GM21447 (cell line): ENCODE data around the gene CCDC88C.

Experiments used
- ATAC-seq: cut with Tn5 transposase; IDR thresholded peaks from one replicate; pipeline ENCODE4 v1.9.1; 2021; ENCODE audit not compliant: unreplicated experiment

Gene CCDC88C

DNA sequence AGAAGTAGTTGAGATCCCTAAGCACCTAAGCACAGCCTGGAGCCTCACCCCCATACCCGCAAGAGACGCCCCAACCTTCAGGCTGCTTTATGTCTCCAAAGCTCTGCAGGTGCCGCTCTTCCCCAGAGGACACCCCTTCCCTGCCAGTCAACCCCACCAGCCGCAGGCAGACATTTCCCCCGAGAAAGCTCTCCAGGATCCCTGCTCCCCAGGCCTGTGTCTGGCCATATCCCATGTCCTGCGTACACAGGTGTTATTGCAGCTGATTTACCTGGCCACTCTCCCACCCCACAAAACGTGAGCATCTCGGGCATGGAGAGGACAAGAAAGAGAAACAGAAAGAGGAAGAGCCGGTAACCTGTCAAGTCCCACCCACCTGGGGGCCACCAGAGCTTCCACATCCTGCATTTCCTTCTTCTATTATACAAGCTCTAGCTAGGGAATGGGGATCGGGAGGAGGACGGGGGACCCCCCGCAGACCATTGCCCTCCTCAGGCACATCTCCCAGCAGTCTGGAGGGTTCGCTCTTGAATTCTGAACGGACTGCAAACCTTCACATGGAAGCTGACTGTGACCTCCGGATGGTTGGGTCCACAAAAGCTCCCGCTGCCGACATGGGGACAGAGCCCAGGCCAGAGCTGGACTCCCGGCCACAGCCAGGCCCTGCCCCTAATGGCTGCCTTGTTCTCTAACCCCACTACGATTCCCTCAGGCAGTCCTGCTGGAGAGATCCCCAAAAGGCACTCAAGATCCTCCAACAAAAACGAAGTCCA lies 17.6 kb downstream of the CCDC88C start:
- peak; percentile 41 for ATAC-seq

DNA sequence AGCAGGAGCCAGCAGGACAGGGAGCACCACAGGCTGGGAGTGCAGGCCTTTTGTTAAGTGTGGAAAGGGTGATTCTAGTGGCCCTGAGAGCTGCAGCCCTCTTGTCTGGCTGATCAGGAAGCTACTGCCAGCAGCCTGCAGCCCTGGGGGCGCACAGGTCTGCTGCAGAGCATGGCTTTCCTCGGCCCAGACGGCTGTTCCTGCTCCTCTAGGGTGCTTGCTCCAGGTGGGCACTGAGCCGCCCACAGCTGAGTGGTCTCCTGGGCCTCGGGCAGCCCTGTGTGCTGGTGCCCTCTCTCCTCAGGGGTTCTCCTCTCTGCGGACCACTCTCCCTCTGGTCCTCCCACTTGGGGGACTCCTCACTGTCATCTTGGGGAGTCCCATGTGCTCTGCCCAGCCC lies 18.9 kb downstream of the CCDC88C start:
- no peak for ATAC-seq

DNA sequence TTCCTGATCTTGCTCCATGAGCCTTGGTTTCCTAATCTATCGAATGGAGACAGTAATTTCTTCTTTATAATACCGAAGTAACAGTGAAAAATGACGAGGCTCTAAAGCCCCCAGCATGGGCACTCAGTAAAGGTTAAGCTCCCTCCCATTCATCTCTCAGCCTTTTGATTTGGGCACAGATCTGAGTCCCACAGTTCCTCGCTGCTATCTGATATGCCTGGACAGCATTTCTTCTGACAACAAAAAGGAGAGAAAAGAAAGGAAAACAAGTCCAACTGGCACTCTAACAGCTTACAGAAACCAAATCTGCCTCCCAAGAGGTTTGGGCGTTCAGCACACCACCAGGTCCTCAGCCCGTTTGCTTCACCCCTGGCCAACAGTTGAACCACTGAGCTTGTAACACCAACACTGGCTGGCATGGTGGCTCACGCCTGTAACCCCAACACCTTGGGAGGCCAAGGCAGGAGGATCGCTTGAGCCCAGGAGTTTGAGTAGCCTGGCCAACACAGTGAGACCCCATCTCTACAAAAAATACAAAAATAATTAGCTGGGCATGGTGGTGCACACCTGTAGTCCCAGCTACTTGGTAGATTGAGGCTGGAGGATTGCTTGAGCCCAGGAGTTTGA lies 19.5 kb downstream of the CCDC88C start:
- peak; percentile 1 for ATAC-seq

DNA sequence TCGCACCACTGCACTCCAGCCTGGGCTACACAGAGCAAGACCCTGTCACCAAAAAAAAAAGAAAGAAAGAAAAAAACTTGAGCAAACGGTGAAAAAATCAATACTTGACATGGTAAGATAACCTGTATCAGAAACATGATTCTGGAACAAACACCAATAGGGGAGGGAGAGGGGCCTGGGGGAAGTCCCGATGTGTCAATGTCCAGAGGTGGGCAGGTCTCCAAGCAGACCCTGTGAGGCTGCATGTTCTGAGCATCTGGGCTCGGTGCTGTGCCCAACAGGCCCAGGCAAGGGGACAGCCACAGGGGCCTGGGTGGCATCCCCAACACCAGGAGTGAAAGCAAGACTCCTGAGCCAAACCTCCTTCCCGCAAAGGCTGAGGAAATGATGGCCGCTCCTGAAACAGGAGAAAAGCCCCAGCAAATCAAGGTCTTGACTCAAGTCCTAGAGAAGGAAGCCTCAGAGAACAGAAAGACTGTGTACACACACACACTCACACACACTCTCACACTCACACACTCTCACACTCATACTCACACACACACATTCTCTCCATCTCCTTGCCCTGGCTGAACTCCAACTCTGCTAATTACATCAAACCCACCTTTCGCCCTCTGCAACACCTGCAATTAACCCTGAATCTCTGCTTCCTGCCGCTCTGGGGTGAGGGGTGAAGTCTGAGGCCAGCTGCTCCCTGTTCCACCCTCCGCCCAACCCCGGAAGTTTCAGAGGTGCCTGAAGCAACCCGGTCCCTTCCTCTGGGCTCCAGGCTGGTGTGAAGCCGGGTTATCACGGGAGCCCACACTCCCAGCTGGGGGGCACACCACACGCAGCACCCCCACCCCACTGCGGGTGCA lies 20.4 kb downstream of the CCDC88C start:
- ATAC-seq = peak; percentile 81

DNA sequence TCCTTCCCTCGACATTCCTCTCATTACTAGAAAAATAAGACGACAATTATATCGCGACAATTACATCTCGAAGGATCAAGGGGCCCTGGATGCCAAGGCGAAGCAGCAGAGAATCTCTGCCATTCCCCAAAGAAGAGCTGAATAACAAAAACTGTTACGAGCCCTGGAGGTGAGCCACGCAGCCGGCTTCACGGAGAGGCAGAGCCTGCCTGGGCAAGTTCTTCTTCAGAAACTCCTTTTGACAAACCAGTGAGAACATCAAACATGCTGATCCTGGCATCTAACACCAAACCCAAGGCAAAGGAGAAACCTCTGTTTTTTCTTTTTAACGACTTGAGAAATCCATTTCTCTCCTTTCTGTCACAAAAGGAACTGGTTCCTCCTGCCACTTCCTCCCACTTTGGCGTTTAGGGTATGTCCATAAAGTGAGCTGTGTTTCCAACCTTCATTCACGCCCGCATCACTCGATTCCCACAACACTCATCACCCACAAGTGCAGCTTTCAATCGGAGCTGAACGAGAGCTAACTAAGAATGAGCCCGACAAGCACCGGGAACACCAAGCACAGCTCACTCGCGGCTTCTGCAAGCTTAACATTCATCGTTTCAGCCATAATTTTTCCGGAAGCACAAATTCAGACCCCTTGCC lies 21.5 kb downstream of the CCDC88C start:
- no peak for ATAC-seq

DNA sequence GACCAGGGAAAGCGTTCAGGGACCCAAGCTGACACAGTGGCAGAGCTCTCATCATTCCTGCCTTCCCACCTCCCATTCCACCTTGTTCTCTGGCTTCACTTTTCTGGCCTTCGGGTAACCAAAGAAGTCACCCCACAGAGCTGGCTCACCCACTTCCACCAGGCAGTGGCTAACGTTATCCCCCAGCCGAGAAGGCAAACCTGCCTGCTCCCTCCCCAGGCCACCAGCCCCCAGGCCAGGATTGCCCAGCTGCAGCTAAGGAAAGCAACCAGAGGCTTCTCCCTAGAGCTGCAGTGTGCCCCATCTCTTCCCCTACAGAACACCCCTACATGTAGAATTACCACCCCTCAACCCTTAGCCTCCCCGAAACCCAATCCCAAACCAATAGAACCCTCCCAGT lies 22.2 kb downstream of the CCDC88C start:
- no peak for ATAC-seq

DNA sequence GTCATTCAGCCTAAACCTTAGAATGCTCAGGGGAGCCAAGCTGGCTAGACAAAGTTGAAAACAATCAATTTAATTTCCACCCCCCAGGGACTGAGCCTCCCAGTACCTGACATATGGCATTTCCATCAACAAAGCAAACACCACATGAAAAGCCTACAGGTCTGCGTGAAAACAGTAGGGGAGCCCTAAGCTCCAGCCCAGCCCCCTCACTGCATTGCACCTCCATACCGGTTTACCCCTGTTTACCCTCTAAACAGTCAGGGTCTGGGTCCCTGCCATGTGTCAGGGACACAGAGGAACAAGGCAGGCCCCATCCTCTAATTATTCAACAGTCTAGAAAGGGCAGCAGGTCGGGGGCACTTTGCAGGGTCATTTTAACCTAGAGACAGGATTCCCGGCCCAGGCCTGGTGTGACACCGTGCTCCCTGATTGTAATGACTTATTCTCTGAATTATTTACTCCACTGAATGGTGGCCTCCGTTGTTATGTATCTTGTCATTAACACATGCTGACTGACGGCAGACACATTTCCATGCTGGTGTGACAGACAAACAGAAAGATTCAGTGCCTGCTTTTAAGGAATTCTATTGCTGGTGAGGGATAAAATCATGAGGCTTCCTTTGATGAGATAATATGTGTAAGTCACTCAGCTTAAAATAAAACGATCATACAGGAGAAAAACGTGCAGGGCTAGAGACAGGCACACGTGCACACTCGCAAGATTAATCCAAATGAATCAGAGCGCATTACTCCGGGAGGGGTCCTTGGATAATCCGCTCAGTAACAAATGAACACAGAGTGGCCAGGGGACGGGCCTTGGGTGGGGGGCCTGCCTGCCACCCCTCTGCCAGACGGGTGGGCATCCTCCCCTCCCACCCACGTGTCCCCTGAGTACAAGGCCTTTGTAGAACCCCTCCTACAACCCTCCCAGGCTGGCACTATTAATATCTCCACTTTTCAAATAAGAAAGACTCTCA lies 23.2 kb downstream of the CCDC88C start:
- ATAC-seq = no peak

DNA sequence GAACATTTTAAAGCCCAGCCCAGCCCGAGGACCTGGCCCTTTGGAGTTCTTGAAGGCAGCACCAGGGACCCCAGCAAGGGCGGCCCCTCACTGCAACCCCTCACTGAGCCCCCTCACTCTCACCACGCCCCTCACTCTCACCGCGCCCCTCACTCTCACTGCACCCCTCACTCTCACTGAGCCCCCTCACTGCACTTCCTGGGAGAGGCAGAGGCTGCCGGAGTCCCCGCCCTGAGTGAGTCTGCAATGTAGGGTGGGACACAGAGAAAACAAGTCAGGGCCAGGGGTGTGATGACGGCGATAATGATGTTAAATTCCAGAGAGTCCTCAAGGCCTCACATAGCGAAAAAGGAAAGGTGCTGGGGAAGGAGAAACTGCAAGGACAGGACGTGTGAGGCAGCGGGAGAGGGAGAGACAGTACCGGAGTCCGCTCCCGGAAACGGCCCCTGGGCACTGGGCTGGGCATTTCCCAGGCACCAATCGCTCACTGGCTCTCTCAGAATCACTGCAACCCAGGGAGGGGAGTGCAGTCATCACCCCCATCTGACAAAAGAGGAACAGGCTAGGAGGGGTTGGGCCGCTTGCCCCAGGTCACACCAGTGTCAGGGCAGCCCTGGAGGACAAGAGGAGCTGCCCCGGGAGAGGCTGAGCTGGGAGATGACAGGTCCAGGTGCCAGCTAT lies 24.9 kb downstream of the CCDC88C start:
- no peak for ATAC-seq

DNA sequence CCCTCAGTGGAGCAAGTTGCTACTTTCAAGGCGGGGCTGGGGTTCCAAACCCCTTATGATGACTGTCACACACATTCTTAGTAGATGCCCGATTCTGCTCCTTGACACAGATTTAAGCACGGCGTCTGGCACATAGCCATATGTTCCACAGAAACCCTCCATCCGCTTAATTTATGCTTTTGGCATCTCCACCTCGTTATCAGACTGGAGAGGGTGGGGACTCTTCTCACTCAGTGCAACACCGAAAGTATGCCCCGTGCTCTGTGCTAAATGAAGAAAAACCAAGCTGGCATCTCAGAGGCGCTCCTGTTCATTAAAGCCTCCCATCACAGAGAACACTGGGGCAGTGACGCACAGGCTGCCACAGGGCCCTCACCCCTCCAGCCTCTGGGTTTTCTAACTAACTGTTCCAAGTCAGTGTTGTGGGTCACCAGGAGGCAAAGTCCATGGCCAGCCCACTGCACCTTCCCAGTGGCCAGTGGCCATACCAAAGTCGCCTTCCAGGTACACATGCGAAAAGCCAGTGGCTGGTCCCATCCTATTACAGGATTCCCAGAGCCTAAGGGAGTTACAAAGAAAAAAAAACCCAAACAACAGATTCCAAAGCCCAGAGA lies 27.3 kb downstream of the CCDC88C start:
- ATAC-seq = no peak

DNA sequence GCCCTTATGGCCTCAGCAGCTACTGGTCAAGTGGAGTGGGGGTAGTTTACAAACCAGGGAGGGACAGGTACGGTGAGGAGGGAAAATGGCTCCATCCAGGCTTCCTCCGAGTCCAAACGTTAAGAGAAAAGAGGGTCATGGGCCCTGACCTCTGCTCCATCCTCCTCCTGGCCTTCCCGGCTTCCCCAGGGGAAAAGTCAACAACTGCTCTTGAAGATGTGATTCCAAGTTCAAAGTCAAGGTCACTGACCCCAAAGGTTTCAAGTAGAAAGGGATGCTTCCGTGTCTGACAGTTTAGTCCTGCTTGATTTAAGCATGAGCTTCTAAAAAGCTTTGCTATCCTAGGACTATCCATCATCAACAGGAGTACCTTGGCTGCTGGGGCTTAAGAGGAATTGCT lies 28.5 kb downstream of the CCDC88C start:
- ATAC-seq = no peak

DNA sequence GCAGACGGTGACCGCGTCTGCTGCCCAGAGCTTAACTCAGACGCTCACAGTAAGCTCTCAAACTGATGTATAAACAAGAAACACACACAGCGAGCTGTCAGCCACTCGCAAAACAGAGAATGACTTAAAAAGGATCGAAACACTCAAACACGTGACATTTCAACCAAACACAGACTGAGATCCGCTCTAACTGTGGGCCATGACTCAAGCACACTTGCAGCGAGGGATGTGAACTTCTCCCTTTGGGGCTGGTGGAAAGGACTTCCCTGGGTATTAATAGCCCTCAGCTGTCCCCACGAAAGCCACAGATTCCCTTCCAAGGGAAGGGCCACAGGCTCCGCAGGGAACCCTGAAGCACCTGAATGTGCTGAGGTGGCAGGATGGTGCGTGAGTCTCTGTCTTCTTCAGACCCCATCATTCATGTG lies 29.1 kb downstream of the CCDC88C start:
- ATAC-seq = peak; percentile 74

DNA sequence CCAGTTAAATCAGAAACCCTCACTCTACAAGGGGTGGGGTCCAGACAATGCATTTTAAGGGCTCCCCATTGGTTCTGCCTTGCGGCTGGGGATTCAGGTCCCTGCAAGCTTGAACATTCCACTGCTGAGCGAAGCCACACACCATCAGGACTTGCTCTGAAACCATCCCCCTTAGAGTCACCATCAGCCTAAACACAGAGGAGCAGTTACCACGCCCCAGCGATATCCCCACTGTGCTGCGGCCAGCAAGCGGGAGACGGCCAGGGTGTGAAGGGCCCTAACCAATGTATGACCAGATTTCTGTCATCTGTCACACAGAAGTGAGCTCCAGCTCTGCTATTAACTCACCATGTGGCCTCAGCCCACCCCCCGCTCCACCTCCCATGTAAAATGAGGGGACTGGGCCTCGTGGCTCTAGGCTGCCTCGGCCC lies 29.7 kb downstream of the CCDC88C start:
- no peak for ATAC-seq

DNA sequence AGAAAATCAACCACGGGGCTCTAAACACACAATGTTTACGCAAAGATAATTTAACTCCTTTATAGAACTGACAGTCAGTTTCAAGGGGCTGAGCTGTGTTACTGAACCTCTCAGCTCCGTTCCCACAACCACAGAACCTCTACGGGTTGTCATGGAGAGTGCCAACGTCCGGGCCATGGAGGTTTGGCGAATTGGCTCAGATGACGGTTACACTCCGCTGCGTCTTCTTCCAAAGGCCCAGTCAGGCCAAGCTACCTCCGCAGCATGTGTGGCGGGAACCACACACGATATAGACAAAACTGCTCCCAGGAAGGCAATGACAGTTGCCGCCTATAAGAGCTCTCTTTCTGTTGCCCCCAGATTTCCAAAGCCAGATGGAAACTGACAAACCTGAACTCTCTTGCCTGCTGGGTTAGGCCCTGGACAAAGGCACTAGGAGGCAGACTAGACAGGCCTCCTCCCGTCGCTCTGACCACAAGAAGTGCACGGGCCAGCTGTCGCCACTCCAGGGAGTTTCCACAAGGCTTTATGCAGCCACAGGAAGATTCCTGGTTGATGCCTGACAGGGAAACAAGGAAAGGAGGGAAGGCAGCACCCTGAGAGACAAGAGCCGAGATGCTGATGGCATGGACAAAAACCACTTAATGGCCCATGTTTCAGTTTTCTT lies 30.3 kb downstream of the CCDC88C start:
- no peak for ATAC-seq

DNA sequence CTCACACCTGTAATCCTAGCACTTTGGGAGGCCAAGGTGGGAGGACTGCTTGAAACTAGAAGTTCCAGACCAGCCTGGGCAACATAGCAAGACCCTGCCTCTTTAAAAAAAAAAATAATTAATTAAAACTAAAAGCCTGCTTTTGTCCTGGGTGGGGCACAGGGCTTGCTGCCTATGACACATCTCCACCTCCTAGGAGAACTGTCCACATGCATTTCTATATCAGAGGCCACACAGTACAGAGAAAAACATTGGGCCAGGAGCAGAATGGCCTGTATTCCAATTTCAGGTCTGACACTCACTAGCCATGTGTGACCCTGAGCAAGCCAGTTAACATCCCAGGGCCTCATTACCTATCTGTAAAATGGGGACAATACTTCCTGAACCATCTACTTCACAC lies 31.9 kb downstream of the CCDC88C start:
- no peak for ATAC-seq

DNA sequence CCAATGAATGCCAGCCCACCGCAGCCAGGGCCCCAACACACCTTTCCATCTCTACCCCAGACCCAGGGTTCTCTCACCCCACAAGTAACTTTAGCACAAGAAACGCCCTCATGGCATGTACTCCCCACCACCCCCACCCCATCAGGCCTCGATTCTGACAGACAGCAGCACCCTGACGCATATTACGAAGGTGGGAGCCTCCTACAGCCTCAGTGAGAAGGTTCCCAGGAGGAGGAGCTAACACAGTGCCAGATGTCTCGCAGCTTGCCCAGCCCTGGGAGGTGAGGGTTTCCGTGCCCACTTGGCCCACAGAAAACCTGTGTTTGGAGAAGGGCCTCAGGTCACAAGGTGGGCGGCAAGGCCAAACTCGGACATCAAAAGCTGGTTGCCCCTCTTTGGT lies 32.4 kb downstream of the CCDC88C start:
- no peak for ATAC-seq

DNA sequence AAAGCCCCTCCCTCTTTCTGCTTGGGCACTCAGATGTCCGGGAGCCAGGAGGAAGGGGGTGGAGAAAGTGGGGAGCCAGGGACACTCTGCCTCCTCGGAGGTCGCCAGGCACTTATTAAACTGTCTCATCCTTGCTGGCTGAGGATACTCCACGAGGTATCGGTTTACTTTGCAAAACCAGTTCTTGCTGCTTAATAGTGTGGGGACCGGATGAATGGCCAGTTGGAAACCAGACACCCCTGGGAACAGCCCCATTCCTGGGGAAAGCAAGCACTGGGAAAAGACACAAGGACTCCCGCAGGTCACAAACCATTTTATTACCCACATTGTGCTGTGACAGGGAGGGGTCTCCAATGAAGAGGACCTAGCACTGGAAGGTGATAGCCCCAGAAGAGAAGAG lies 34.2 kb downstream of the CCDC88C start:
- ATAC-seq = no peak

DNA sequence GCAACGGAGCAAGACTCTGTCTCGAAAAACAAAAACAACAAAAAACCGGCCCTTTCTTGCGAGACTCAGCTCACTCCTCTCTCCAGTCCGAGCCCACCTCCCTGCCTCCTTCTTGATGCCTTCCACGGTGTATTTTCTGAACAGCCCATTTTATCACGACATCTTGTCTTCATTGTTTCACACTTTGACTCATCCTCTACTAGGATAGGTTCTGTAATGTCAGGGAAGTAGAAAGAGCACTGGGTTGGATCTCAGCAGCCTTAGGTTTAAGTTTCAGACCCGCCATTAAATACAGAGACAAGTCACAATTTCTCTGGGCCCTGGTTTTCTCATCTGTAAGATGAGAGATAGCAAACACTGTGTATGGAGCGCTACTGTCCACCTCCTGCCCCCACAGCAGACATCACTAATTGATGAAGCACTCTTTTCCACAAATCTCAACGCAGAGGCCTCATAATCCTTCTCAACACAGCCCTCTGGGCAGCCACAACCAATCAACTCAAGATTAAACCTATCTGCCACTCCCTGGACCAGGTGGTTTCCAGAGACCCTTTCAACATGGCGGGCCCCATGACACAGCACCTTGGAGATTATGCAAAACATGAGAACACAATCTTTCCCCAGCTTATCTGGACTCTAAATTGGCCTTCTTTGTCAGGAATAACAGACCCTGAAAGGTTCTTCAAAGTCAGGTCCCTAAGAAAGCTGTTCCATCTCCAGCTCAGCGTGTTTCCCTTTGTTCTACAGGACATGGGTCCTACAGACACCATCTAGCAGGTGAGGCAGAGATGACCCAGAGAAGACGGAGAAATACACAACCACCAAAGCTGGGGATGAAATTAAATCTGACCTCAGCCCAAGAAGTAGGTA lies 35.6 kb downstream of the CCDC88C start:
- no peak for ATAC-seq
